Mucosa of descending colon (tissue), 3 donors: ENCODE measurements around the gene ABL1. TPM values are rescaled to one million over a fixed set of nuclear protein-coding genes. Genes with fewer than 3 reads are reported as not detected.

Source experiments
- ATAC-seq: fragments of 200-7000 bp; cut with Tn5 transposase; one replicate; pipeline ENCODE4 v1.9.1; 2020; ENCODE audit warnings: mild to moderate bottlenecking, moderate library complexity
- DNase-seq, 3 donors: peaks; one replicate each; pipeline ENCODE4 v3.0.0-alpha.2; 2020
- H3K36me3 ChIP-seq: fragments of 200-600 bp; one replicate; pipeline ENCODE4 v1.8.0; 2021; ENCODE audit warnings: low read depth, mild to moderate bottlenecking
- H3K4me1 ChIP-seq: fragments of 200-600 bp; one replicate; pipeline ENCODE4 v1.8.0; 2021; ENCODE audit warnings: low read depth, mild to moderate bottlenecking
- H3K4me3 ChIP-seq: fragments of 200-600 bp; one replicate; pipeline ENCODE4 v1.8.0; 2021; ENCODE audit warnings: mild to moderate bottlenecking
- H3K9me3 ChIP-seq: fragments of 200-600 bp; one replicate; pipeline ENCODE4 v1.8.0; 2021; ENCODE audit warnings: mild to moderate bottlenecking
- intact Hi-C, 2 donors: fragments of 100-400 bp; cut with DNase I in 1 of 2; cut with micrococcal nuclease in 1 of 2; formaldehyde crosslinking; loops; one replicate each; pipeline versions ENCODE4 v1.11.0 to v1.11.1; 2022; cut with DNase I, micrococcal nuclease
- total RNA-seq, 3 donors: library from RNA; stranded (reverse); fragmentation: NEBNext Ultra II Directional in 2 of 3; extraction: Animal tissue kit (Norgen Biotek cat#: 25700) in 2 of 3; gene quantifications; one replicate each; pipeline versions ENCODE4 v1.2.1 to v1.2.4, GENCODE V29; 2021 to 2023
- TF ChIP-seq, protein P1 (sequence below): fragments of 200-600 bp; IDR thresholded peaks from one replicate; pipeline ENCODE4 v1.8.0; 2022; ENCODE audit warnings: antibody characterized with exemption, mild to moderate bottlenecking
- donor health status: DM: no; HTN: no; CAD: no; lungs with moderate emphysema.
- donor health status: DM: no; HTN: no; CAD: no.
- donor health status: DM: no; HTN: yes; CAD: no.

The ABL1 gene
- total RNA-seq, 3 donors from 2014 or later: 86.6 to 147 (median 91.4) TPM

DNA sequence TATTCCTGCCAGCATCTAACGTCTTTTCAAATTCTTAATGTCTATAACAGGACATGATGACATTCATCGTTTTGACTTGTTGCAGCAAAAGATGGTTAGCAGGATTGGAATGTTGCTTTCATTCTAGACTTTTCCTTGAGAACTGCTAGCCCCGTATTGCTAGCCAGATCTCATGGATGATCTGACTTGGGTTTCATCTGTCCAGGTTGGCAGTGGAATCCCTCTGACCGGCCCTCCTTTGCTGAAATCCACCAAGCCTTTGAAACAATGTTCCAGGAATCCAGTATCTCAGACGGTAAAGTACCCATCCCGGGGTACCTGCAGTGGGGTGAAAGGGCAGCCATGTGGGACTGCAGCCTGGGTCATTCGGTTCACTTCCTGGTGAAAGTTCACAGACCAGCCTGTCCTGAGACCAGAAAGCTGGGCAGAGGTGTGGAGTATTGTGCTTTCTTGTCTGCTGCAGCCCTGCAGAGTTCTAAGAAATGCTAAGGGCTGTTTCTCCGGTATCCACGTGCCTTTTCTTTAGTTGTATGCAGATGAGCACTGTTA is 44.9 kb downstream of the ABL1 start:
- ATAC-seq: peak; percentile 44
- peaks cover 23% of the 10 kb centered on the region for H3K36me3 ChIP-seq

DNA sequence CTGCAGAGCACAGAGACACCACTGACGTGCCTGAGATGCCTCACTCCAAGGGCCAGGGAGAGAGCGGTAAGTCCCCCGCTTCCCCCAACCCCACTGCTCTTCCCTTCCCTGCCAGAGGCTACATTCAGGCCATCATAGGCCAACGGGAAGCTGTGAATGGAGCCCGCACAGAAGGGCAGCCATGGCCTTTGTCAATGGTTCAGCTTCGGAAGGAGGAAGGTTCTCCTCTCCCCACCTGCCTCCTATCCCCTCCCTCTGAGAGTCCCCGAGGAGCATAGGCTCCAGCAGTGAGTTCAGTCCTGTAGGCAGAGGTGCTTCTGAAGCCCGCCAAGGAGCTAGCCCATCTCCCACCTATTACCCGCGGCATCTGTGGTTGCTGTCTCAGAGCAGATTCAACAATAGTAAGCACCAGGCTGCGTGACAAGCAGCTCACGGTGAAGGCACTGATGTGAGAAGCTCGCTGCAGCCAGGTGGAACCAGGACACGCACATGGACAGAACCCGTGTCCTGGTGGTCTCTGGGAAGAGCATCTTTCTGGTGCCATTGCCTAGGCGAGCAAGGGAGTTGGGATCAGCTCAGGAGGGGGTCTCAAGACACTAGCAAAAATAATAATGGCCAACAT is 45.7 kb downstream of the ABL1 start:
- TF ChIP-seq, protein P1, sequence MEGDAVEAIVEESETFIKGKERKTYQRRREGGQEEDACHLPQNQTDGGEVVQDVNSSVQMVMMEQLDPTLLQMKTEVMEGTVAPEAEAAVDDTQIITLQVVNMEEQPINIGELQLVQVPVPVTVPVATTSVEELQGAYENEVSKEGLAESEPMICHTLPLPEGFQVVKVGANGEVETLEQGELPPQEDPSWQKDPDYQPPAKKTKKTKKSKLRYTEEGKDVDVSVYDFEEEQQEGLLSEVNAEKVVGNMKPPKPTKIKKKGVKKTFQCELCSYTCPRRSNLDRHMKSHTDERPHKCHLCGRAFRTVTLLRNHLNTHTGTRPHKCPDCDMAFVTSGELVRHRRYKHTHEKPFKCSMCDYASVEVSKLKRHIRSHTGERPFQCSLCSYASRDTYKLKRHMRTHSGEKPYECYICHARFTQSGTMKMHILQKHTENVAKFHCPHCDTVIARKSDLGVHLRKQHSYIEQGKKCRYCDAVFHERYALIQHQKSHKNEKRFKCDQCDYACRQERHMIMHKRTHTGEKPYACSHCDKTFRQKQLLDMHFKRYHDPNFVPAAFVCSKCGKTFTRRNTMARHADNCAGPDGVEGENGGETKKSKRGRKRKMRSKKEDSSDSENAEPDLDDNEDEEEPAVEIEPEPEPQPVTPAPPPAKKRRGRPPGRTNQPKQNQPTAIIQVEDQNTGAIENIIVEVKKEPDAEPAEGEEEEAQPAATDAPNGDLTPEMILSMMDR: no peak

More for the DNA sequence above, 44.9 kb downstream of the ABL1 start:
- Histone ChIP-seq H3K4me3 (no peak overlapping the region), H3K9me3 (no peaks in the 10 kb centered on the region), H3K4me1 (no peaks in the 10 kb centered on the region)
- DNase-seq: no peak
- TF ChIP-seq, protein P1: no peak
- intact Hi-C loops: no loop called here

DNA sequence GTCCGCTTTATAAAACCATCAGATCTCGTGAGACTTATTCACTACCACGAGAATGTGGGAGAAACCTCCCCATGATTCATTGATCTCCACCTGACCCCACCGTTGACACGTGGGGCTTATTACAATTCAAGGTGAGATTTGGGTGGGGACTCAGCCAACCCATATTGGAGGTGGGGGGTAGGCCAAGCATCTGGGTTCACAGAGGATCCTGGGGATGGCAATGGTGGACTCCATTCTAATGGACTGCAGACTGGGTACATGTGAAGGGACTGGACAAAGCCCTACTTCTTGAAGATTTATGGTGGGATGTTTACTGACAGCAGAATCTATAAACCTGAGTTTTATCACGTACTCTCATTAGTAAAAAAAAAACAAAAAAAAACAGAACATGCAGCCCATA is 46.5 kb downstream of the ABL1 start:
- intact Hi-C loops: no loop called here
- no peak for DNase-seq
- no peak overlapping the region for H3K4me3 ChIP-seq
- no peak for ATAC-seq
- H3K36me3 ChIP-seq: peaks cover 32% of the 10 kb centered on the region
- H3K4me1 ChIP-seq: no peaks in the 10 kb centered on the region
- TF ChIP-seq, protein P1: no peak
- no peaks in the 10 kb centered on the region for H3K9me3 ChIP-seq

More for the DNA sequence above, 45.7 kb downstream of the ABL1 start:
- no peaks in the 10 kb centered on the region for H3K4me1 ChIP-seq
- intact Hi-C loops: no loop called here
- H3K4me3 ChIP-seq: no peak overlapping the region
- ATAC-seq (no peak), DNase-seq (no peak)
- H3K36me3 ChIP-seq: peaks cover 31% of the 10 kb centered on the region
- H3K9me3 ChIP-seq: no peaks in the 10 kb centered on the region

DNA sequence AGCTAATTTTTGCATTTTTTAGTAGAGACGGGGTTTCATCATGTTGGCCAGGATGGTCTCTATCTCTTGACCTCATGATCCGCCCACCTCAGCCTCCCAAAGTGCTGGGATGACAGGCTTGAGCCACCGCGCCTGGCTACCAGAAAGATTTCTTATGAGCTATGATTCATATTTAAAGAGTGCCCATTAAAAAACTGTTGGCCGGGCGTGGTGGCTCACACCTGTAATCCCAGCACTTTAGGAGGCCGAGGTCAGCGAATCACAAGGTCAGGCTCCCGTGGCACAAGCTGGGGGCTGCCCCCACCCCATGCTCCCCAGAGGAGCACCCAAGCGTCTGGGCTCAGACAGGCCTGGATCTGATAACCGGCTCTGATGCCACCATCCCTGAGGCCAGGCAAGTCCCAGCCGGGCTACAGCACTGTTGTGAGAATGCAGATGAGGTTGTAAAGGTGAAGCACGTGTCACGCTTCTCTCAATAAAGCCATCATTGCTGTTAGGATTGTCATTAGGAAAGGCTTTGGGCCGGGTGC is 47.7 kb downstream of the ABL1 start:
- Histone ChIP-seq H3K9me3 (no peaks in the 10 kb centered on the region), H3K36me3 (peaks cover 32% of the 10 kb centered on the region), H3K4me3 (no peak overlapping the region), H3K4me1 (no peaks in the 10 kb centered on the region)
- DNase-seq: peak in 1 of 3 donors; percentile 33
- ATAC-seq: peak; percentile 17
- TF ChIP-seq, protein P1: no peak
- intact Hi-C loops: no loop called here

DNA sequence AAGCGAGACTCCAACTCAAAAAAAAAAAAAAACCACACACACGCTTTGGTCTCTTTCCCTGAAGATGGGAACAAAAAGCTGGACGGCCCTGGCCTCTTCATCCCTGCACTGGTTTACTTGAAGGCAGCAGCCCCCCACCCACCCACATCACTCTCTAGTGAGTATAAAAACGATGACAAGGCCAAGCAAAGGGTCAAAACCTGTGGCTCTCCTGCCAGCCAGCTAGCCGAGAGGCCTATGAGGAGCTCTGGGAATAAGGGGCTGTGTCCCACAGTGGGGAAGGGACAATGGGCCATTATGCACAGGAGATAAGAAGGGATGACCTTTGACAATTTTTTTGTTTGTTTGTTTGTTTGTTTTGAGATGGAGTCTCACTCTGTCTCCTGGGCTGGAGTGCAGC is 48.4 kb downstream of the ABL1 start:
- intact Hi-C loops: no loop called here
- DNase-seq: peak in 1 of 3 donors; percentile 10
- Histone ChIP-seq H3K4me3 (no peak overlapping the region), H3K9me3 (no peaks in the 10 kb centered on the region), H3K4me1 (no peaks in the 10 kb centered on the region), H3K36me3 (peaks cover 32% of the 10 kb centered on the region)
- ATAC-seq: no peak
- TF ChIP-seq, protein P1: no peak
